Activated CD8-positive, alpha-beta memory T cell treated with anti-CD3 and anti-CD28 coated beads, Interleukin-2, amount 50 U/mL, for 1 hour (primary cell): ENCODE results near the gene NAA80.
A peak's percentile ranks its signal among the peaks of the same experiment; 100 is the strongest.

Source experiments
- DNase-seq: peaks from one replicate; pipeline ENCODE4 v3.0.0-alpha.2; 2020; ENCODE audit errors: extremely low read depth

Gene NAA80

GRCh38 chr3:50327943-50328691, 28.9 kb upstream of the NAA80 start, which contains the start of gene TUSC2:
Gene TUSC2 (minus strand): TSS chr3:50328223. CDS start chr3:50328099, 124 bp downstream.
- DNase-seq: peak; percentile 90

DNA sequence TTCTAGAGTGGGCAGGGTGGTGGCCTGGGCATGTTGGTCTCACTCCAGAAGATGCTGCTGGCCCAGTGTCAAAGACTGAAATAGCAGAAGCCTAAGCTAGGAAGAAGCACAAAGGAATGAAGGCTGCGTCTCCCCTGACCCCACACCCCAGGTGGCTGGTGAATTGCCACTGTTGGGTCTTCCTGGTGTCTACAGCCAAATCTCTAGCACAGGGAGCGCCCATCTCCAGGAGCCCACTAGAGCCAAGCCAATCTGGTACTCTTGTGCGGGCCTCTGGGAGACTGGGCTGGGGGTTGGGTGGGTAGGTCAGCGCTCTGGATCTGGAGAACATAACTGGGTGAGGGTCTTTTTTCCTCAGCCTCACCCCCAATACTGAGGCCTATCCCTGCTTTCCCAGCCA, 27.9 kb upstream of the NAA80 start:
- DNase-seq: no peak

- DNase-seq: no peak
These were observed 27.0 kb upstream of the NAA80 start for GRCh38 chr3:50326182-50326541.

- DNase-seq: no peak
These were observed 26.4 kb upstream of the NAA80 start for GRCh38 chr3:50325497-50326181.

GRCh38 chr3:50325113-50325480, 25.9 kb upstream of the NAA80 start:
- DNase-seq: no peak

GRCh38 chr3:50324351-50325112, 25.3 kb upstream of the NAA80 start:
- no peak for DNase-seq

DNA sequence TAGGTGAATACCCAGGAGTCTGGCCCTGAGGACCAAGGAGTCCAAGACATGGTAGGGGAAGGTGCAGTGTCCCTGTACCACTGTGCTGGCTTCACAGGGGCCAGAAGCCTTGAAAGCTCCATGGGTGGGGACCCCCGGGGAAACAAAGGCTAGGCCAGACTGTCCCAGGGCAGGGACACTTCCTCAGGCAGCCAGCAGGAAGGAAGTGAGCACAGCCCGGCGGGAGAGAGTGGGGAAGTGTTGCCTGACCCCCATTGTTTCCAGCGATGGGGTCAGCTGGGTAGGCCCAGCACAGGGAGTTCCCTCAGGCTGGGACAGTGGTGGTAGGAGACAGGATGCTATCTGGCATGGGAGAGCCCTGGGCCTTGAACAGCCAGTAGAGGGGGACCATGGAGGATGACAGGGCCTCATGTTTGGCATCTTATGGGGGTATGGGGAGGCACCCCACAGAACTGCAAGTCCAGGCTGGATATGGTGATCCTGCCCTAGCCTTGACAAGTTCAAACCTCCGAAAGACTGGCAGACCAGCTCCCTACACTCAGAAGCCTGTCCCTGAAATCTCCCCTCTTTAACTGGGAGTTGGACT, 24.5 kb upstream of the NAA80 start:
- no peak for DNase-seq

- no peak for DNase-seq
These were observed 23.9 kb upstream of the NAA80 start for GRCh38 chr3:50323092-50323600.

DNA sequence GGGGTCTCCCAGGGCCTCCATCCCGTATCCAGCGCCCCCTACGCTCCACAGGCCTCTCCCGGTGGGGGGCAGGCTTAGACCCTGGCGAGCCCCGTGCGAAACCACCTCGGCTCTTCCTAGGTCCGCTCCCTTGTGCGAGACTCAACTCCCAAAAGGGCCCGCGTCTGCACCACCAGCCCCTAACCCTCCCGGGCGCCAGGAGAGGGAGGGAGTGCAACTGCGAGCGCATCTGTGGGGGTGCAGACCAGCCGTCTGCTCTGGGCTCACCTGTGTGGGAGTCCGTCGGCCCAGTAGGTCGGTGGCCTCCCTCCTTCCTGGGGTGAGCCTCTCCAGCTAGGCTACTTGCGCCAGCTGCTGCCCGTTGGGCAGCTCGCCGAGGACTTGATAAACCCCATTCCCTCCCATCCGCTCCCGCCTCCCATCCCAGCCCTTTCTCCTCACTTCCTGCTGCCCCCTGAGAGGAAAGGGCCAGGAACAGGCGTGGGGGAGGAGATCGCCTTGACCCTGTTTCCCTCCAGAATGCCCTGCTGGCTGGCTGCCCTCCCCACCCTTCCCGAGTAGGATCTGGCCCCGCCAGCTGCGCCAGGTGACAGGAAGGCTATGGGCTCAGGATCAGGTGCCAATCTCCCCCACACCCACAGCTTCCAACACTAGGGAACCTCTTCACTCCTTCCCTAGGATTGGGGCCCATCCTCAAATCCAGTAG, 23.3 kb upstream of the NAA80 start, which contains the start of gene HYAL2:
Gene HYAL2 (minus strand): TSS at position 360 of the 706 bp plus-strand sequence. CDS start 2,256 bp downstream, outside the sequence.
- no peak for DNase-seq

- DNase-seq: no peak
These were observed 22.8 kb upstream of the NAA80 start for GRCh38 chr3:50322115-50322385.

GRCh38 chr3:50321336-50322114, 22.3 kb upstream of the NAA80 start:
- DNase-seq: no peak

GRCh38 chr3:50320853-50321335, 21.7 kb upstream of the NAA80 start:
- DNase-seq: no peak

DNA sequence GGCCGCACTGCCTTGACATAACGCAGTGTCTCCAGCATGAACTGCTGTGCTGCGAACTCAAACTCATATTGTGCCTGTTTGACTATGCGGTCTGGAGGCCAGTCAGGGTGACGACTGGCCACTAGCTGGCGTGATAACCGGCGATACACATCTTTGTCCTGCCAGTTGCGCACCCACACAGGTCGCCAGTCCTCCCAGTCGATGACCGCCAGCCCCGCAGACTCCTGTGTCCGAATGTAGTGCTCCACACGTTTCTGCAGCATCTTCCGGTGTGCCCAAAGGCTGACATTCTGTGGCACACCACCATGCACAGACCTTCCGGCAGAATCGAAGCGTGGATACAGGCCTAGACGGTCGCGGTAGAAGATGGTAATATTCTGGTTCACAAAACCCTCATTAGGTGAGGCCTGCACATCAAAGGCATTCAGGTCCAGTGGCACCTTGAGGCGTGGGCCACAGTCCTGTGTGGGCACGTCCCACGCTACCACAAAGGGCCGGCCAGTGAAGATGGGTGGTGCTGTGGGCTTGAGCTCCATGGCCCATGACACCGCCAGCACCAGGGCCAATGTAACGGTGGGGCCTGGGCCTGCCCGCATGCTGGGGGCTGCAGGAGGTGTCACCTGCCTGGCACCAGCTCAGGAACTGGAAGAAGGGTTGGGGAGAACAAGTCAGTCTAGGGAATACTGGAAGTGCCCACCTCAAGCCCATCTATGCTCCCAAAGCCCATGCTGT, 20.9 kb upstream of the NAA80 start:
- no peak for DNase-seq

GRCh38 chr3:50319181-50319893, 20.1 kb upstream of the NAA80 start:
- no peak for DNase-seq

- no peak for DNase-seq
These were observed 19.4 kb upstream of the NAA80 start for GRCh38 chr3:50318615-50319014.

- no peak for DNase-seq
These were observed 19.0 kb upstream of the NAA80 start for GRCh38 chr3:50318163-50318562.

DNA sequence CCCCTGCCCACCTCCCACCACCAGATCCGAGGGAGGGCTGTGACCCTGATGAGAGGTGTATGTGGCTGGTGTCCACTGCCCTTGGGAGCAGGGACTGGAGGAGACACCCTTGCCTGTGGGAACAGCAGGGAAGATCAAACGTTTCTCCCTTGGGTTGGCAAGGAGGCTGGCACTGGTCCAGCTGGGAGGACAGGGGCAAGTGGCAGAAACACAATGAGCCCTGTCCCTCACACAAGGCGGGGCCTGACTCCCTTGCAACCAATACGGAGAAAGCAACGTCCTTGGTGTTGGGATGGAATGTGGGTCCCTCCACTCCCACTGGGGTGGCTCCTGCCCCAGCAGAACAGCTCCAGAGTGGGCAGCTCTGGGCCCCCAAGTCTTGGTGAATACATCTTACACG, 18.1 kb upstream of the NAA80 start:
- no peak for DNase-seq

DNA sequence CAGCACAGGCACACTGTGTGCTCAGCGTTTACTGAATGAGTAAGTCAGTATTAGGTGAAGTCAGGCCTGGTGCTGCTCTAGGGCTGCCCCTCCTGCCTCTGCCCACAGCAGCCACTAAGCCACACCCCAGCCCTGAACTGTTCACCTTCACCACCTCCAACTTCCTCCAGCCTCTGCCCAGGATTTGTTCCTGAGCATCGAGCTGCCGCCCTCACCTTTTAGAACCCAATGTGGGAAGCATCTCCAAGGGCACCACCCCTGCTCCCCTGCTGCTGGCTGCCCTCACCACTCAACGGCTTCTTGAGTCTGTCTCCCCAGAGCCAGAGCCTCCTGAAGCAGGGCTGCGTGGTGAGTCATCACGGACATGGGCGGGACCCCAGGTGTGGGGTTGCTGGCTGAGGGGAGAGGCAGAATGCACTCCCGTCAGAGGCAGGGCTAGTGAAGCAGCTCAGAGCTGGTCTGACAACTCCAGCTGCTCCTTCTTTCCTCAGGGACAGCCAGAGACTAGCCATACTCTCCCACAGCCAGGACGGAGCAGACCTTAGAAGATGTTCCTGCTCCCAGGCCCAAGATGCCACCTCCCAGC, 17.5 kb upstream of the NAA80 start:
- no peak for DNase-seq

DNA sequence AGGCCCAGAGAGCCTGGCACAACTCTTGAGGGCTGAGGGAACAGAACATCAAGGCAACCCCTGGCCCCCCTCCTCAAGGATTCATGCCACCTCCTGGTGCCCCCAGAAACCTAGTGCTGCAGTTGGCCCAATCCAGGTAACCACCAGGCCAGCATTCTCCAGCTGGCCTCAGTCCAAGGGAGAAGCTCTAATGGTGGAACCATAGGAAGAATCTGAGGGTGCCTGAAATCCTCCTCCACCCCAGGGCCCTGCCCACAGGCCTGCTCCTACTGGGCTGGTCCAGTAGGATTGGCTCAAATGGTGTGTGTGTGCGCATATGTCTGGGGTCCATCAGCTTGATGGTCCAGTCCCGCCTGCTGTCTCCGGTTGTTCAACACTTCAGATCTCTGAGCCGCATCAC, 15.6 kb upstream of the NAA80 start:
- no peak for DNase-seq
